ENCODE results near the gene FBXO10. TPM values are rescaled to one million over a fixed set of nuclear protein-coding genes. Genes with fewer than 3 reads are reported as not detected.

Gene FBXO10
- total RNA-seq, 1 experiment from 2014 or later: 14.0 TPM

DNA sequence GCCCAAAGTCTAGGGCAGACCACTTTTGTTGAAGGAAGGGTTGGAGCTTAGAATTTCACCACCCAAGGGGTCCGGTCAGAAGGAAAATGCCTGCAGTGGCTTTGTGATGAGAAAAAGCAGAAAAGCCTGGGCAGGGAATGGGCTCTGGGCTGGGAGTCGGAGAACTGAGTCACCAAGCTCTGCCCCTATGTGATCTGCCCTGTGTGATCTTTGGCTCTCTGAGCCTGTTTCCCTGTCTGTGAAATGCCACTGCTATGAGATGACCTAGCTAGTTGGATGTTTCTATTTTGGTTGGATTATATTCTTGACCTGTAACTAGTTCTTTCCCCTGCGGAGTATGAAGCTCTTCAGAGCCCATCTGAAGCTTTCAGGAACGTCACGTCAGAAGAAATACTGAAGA, 80.6 kb downstream of the FBXO10 start (continued):
- TF ChIP-seq CREB1 (CRISPR knock-in tag; IDR thresholded peaks at IDR 0.05) (no peak), ZBTB21 (CRISPR knock-in tag; IDR thresholded peaks at IDR 0.05; ENCODE audit: borderline replicate concordance) (no peak)

DNA sequence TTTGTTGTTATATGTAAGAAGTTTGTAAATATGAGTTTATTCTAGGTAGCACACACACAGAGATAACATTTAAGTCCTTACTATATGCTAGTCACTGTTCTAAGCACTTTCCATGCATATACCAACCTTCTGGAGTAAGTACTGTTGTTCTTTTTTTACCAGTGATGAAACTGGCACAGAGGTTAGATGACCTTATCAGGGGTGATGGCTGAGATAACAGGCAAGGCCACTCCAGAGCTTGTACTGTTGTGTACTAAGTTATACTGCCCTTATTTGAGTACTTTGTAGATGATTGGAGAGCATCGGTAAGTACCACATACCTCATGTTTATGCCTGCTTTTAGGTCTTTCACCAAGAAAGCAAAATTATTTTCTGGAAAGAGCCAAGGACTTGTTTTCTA, 84.2 kb downstream of the FBXO10 start:
- ChIA-PET POLR2A (no interaction called here), CTCF (no interaction called here)
- Mint-ChIP-seq H3K9me3 (no peaks in the 10 kb centered on the region), H3K27me3 (ENCODE audit: low read depth) (no peaks in the 10 kb centered on the region), H3K27ac (no peak overlapping the region), H3K36me3 (peaks cover 67% of the 10 kb centered on the region), H3K4me3 (no peak overlapping the region), H3K4me1 (peaks cover 4% of the 10 kb centered on the region)
- DNase-seq (ENCODE audit: low spot score): no peak
- TF ChIP-seq ZNF219 (CRISPR knock-in tag; IDR thresholded peaks at IDR 0.05; ENCODE audit: borderline replicate concordance): no peak
- TF ChIP-seq ESRRA (CRISPR knock-in tag; IDR thresholded peaks at IDR 0.05; ENCODE audit: borderline replicate concordance): no peak
- TF ChIP-seq, protein P1, sequence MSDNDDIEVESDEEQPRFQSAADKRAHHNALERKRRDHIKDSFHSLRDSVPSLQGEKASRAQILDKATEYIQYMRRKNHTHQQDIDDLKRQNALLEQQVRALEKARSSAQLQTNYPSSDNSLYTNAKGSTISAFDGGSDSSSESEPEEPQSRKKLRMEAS (CRISPR knock-in tag; IDR thresholded peaks at IDR 0.05): no peak
- TF ChIP-seq, protein P2, sequence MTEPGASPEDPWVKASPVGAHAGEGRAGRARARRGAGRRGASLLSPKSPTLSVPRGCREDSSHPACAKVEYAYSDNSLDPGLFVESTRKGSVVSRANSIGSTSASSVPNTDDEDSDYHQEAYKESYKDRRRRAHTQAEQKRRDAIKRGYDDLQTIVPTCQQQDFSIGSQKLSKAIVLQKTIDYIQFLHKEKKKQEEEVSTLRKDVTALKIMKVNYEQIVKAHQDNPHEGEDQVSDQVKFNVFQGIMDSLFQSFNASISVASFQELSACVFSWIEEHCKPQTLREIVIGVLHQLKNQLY (CRISPR knock-in tag; IDR thresholded peaks at IDR 0.05): no peak
- ATAC-seq: no peak

DNA sequence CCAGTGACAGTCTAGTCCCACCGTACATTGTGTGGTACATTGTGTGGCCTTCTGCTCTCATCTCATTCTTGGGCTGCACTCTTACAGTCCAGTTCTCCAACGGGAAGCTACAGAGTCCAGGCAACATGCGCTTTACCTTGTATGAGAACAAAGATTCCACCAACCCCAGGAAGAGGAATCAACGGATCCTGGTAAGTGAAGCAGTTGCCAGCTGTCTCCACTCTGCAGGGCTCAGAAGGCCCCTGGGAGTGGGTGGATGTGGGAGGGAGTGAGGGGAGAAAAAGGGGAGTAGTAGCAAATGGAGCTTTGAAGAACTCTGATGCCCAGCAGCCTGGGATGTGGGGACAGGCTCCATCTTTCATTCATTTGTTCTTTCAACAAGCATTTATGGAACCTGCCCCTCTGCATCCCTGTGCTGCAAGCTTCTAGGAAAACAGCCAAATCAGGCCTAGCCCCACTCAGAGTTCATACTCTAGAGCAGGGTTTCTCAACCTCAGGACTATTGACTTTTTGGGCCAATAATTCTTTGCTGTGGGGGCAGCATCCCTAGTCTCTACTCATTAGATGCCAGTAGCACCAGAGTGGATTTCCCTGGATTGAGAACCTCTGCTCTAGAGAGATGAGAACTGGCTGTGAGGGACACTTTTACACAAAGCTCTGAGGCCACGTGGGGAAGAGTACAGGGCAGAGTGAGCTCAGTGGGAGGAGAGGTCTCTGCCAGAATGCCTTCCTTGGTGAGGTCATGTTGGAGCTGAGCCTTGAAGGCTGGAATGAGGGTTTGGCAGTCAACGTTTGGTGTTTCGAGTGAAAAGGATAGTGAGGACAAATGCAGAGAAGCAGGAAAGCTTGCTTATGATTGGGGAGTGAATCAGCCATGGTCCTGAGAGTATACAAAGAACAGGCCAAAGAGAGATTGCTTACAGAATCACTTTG, 89.3 kb downstream of the FBXO10 start:
- no peak for ATAC-seq
- H3K27ac Mint-ChIP-seq: peak overlapping the region; percentile 88; the same call in 1 of the 2 replicates
- H3K4me1 Mint-ChIP-seq: peaks cover 20% of the 10 kb centered on the region
- no peak for DNase-seq (ENCODE audit: low spot score)
- peak overlapping the region; percentile 93 for H3K4me3 Mint-ChIP-seq
- POLR2A ChIA-PET: interaction anchor here (1.3 kb wide), 1 partner anchor 24 kb away, joined by 3 read pairs; no protein-coding TSS in a partner anchor
- CTCF ChIA-PET: interaction anchor here (1.4 to 1.5 kb wide), 2 partner anchors 25 to 107 kb away, joined by 4 to 5 read pairs; no protein-coding TSS in a partner anchor
- no peaks in the 10 kb centered on the region for H3K9me3 Mint-ChIP-seq
- H3K27me3 Mint-ChIP-seq (ENCODE audit: low read depth): no peaks in the 10 kb centered on the region
- H3K36me3 Mint-ChIP-seq: peaks cover 25% of the 10 kb centered on the region
- TF ChIP-seq ZNF423 (CRISPR knock-in tag; IDR thresholded peaks at IDR 0.05) (no peak), OVOL2 (CRISPR knock-in tag; IDR thresholded peaks at IDR 0.05; ENCODE audit: borderline replicate concordance) (no peak), CREM (CRISPR knock-in tag; IDR thresholded peaks at IDR 0.05) (no peak), CBFB (CRISPR knock-in tag; IDR thresholded peaks at IDR 0.05; ENCODE audit: low read depth) (no peak), MYBL2 (CRISPR knock-in tag; IDR thresholded peaks at IDR 0.05) (no peak), SP1 (CRISPR knock-in tag; conservative IDR thresholded peaks at IDR 0.05) (no peak)
- TF ChIP-seq, protein P3, sequence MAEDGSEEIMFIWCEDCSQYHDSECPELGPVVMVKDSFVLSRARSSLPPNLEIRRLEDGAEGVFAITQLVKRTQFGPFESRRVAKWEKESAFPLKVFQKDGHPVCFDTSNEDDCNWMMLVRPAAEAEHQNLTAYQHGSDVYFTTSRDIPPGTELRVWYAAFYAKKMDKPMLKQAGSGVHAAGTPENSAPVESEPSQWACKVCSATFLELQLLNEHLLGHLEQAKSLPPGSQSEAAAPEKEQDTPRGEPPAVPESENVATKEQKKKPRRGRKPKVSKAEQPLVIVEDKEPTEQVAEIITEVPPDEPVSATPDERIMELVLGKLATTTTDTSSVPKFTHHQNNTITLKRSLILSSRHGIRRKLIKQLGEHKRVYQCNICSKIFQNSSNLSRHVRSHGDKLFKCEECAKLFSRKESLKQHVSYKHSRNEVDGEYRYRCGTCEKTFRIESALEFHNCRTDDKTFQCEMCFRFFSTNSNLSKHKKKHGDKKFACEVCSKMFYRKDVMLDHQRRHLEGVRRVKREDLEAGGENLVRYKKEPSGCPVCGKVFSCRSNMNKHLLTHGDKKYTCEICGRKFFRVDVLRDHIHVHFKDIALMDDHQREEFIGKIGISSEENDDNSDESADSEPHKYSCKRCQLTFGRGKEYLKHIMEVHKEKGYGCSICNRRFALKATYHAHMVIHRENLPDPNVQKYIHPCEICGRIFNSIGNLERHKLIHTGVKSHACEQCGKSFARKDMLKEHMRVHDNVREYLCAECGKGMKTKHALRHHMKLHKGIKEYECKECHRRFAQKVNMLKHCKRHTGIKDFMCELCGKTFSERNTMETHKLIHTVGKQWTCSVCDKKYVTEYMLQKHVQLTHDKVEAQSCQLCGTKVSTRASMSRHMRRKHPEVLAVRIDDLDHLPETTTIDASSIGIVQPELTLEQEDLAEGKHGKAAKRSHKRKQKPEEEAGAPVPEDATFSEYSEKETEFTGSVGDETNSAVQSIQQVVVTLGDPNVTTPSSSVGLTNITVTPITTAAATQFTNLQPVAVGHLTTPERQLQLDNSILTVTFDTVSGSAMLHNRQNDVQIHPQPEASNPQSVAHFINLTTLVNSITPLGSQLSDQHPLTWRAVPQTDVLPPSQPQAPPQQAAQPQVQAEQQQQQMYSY (CRISPR knock-in tag; IDR thresholded peaks at IDR 0.05): no peak
- TF ChIP-seq, protein P4, sequence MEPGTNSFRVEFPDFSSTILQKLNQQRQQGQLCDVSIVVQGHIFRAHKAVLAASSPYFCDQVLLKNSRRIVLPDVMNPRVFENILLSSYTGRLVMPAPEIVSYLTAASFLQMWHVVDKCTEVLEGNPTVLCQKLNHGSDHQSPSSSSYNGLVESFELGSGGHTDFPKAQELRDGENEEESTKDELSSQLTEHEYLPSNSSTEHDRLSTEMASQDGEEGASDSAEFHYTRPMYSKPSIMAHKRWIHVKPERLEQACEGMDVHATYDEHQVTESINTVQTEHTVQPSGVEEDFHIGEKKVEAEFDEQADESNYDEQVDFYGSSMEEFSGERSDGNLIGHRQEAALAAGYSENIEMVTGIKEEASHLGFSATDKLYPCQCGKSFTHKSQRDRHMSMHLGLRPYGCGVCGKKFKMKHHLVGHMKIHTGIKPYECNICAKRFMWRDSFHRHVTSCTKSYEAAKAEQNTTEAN (CRISPR knock-in tag; IDR thresholded peaks at IDR 0.05): no peak
- TF ChIP-seq, protein P5, sequence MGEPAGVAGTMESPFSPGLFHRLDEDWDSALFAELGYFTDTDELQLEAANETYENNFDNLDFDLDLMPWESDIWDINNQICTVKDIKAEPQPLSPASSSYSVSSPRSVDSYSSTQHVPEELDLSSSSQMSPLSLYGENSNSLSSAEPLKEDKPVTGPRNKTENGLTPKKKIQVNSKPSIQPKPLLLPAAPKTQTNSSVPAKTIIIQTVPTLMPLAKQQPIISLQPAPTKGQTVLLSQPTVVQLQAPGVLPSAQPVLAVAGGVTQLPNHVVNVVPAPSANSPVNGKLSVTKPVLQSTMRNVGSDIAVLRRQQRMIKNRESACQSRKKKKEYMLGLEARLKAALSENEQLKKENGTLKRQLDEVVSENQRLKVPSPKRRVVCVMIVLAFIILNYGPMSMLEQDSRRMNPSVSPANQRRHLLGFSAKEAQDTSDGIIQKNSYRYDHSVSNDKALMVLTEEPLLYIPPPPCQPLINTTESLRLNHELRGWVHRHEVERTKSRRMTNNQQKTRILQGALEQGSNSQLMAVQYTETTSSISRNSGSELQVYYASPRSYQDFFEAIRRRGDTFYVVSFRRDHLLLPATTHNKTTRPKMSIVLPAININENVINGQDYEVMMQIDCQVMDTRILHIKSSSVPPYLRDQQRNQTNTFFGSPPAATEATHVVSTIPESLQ (CRISPR knock-in tag; IDR thresholded peaks at IDR 0.05): no peak
- TF ChIP-seq, protein P6, sequence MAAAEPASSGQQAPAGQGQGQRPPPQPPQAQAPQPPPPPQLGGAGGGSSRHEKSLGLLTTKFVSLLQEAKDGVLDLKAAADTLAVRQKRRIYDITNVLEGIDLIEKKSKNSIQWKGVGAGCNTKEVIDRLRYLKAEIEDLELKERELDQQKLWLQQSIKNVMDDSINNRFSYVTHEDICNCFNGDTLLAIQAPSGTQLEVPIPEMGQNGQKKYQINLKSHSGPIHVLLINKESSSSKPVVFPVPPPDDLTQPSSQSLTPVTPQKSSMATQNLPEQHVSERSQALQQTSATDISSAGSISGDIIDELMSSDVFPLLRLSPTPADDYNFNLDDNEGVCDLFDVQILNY (CRISPR knock-in tag; IDR thresholded peaks at IDR 0.05): no peak
- TF ChIP-seq, protein P7, sequence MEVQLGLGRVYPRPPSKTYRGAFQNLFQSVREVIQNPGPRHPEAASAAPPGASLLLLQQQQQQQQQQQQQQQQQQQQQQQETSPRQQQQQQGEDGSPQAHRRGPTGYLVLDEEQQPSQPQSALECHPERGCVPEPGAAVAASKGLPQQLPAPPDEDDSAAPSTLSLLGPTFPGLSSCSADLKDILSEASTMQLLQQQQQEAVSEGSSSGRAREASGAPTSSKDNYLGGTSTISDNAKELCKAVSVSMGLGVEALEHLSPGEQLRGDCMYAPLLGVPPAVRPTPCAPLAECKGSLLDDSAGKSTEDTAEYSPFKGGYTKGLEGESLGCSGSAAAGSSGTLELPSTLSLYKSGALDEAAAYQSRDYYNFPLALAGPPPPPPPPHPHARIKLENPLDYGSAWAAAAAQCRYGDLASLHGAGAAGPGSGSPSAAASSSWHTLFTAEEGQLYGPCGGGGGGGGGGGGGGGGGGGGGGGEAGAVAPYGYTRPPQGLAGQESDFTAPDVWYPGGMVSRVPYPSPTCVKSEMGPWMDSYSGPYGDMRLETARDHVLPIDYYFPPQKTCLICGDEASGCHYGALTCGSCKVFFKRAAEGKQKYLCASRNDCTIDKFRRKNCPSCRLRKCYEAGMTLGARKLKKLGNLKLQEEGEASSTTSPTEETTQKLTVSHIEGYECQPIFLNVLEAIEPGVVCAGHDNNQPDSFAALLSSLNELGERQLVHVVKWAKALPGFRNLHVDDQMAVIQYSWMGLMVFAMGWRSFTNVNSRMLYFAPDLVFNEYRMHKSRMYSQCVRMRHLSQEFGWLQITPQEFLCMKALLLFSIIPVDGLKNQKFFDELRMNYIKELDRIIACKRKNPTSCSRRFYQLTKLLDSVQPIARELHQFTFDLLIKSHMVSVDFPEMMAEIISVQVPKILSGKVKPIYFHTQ (CRISPR knock-in tag; IDR thresholded peaks at IDR 0.05): no peak

All from WTC11 (cell line).